HG02571 (cell line): ENCODE data around the gene ERBB2.
A peak's percentile ranks its signal among the peaks of the same experiment; 100 is the strongest.
"Not testable (repeated sequence)": the region's sequence is repeated elsewhere in the genome, so short reads cannot be mapped to it uniquely, and the experiment has no call there.

Experiments used
- ATAC-seq: cut with Tn5 transposase; IDR thresholded peaks from one replicate; pipeline ENCODE4 v1.9.1; 2021; ENCODE audit warnings: mild to moderate bottlenecking, moderate library complexity; ENCODE audit not compliant: unreplicated experiment

The ERBB2 gene

DNA sequence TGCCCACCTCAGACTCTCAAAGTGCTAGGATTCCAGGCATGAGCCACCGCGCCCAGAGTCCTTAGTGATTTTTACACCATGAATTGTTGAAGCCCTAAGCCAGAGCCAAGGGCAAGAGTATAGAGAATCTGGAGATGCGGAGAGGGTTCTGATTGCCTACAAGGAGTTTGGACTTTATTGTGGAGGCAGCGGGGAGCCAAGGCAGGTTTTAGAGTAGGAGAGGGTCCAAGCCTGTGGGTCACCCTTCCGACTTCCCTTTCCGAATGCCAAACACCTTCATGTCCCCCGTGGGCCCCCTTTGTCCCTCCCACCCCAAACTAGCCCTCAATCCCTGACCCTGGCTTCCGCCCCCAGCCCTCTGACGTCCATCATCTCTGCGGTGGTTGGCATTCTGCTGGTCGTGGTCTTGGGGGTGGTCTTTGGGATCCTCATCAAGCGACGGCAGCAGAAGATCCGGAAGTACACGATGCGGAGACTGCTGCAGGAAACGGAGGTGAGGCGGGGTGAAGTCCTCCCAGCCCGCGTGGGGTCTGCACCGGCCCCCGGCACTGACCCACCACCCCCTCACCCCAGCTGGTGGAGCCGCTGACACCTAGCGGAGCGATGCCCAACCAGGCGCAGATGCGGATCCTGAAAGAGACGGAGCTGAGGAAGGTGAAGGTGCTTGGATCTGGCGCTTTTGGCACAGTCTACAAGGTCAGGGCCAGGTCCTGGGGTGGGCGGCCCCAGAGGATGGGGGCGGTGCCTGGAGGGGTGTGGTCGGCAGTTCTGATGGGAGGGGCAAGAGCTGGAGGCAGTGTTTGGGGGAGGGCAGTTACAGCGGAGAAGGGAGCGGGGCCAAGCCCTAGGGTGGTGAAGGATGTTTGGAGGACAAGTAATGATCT, 23.3 kb downstream of the ERBB2 start:
- ATAC-seq, result no peak

DNA sequence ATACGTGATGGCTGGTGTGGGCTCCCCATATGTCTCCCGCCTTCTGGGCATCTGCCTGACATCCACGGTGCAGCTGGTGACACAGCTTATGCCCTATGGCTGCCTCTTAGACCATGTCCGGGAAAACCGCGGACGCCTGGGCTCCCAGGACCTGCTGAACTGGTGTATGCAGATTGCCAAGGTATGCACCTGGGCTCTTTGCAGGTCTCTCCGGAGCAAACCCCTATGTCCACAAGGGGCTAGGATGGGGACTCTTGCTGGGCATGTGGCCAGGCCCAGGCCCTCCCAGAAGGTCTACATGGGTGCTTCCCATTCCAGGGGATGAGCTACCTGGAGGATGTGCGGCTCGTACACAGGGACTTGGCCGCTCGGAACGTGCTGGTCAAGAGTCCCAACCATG, 24.9 kb downstream of the ERBB2 start:
- ATAC-seq, result no peak

GRCh38 chr17:39725923-39726322, 26.1 kb downstream of the ERBB2 start:
- ATAC-seq, result not testable (repeated sequence)

GRCh38 chr17:39726617-39727016, 26.8 kb downstream of the ERBB2 start:
- ATAC-seq, result no peak

GRCh38 chr17:39727556-39727955, 27.7 kb downstream of the ERBB2 start:
- no peak for ATAC-seq

GRCh38 chr17:39729280-39729851, 29.5 kb downstream of the ERBB2 start:
- ATAC-seq, result no peak

DNA sequence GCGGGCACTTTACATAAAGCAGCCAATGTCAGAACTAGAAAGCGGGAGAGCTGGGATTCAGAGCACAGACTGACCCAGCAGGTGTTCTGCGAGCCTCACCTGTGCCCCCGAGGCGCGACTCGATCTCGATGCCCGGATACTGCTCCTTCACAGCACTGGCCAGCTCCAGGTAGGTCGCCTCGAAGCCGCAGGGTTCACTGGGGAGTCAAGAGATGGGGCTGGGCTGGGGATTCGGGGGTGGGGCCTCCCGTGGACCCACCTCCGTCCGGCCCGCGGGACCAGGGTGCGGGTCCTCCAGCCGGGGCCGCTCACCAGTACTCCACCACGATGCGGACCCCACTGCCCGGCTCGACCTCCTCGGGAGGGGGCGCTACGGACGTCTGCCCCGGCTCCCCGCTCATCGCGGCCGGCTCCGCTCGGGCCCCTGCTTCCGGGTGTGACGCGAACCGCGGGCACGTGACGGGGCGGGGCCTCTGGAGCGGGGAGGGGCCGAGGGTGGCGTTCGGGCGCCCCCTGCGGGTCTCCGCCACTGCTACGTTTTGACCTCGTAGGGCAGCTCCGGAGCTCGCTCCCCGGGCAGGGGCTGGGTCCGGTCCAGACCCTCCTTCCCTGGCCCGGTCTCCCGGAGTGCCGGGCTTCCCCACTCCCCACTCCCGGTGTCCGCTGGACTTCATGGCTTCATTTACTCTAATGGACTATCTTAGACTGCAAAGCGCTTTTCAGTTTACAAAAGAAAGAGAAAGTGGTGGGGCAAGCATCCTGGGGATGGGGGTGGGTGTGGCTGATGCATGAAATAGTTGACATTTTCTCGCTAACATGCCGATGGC, 30.4 kb downstream of the ERBB2 start, which contains the start of gene MIEN1:
TSS of gene MIEN1 (minus strand) at position 438 of the 827 bp plus-strand sequence. CDS start at position 401, 37 bp downstream.
- ATAC-seq, result peak; percentile 82

GRCh38 chr17:39732586-39732985, 32.7 kb downstream of the ERBB2 start:
- ATAC-seq, result no peak

DNA sequence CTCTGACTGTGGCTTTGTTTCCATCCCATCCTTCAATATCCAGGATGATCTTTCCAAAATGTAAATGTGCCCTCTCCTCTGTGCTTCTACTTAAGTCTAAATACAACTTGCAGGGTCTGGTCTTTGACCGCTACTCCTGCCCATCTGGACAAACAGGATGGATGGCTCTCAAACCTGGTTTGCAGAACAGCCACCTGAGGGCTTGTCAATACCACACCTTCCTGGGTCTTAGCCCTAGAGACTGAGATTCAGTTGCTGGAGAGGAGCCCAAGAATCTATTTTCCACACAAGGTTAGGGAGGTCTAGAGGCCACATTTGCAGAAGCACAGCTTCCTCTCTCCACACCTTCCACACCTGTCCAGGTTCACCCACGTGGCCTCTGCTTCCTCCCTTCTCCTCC, 36.0 kb downstream of the ERBB2 start:
- ATAC-seq, result no peak

DNA sequence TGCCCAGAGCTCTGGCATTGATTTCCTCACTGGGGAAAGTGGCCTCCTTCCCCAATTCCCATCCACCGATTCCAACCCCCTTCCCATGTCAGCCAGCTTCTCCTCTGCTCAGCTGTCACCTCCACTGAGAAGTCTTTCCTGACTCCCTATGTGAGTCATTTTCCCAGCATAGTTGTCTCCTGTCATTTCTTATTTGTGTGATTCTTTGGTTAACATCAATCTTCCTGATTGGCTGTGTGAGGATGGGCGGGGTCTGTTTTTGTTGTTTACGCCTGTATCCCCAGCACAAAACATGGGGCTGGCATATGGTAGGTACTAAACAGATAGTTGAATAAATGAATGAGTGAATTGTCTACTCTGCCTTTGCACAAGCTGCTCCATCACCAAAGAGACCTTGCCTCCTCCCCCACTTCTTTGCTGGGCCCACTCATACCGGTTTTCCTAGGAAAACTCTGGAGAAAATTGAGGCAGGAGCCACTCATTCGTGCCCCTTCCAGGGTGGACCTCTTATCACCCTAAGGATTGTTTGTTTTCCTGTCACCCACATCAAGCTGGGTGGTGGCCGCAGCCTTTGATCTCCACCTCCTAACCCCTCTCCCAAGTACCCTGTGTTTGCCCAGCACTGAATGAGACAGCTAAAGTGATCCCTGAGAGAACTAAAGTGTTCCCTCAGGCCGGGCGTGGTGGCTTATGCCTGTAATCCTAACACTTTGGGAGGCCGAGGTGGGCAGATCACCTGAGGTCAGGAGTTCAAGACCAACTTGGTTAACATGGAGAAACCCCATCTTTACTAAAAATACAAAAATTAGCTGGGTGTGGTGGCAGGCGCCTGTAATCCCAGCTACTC, 36.7 kb downstream of the ERBB2 start:
- no peak for ATAC-seq

- ATAC-seq, result no peak
Observed at GRCh38 chr17:39737206-39737759, 37.4 kb downstream of the ERBB2 start.

- ATAC-seq, result no peak
Observed at GRCh38 chr17:39737760-39738567, 38.1 kb downstream of the ERBB2 start, which contains the start of gene GRB7. TSS of gene GRB7 (plus strand) at chr17:39737938. CDS start at chr17:39742302, 4,364 bp downstream.

GRCh38 chr17:39738568-39738901, 38.7 kb downstream of the ERBB2 start:
- ATAC-seq, result no peak

GRCh38 chr17:39738983-39739884, 39.4 kb downstream of the ERBB2 start:
- ATAC-seq, result no peak

DNA sequence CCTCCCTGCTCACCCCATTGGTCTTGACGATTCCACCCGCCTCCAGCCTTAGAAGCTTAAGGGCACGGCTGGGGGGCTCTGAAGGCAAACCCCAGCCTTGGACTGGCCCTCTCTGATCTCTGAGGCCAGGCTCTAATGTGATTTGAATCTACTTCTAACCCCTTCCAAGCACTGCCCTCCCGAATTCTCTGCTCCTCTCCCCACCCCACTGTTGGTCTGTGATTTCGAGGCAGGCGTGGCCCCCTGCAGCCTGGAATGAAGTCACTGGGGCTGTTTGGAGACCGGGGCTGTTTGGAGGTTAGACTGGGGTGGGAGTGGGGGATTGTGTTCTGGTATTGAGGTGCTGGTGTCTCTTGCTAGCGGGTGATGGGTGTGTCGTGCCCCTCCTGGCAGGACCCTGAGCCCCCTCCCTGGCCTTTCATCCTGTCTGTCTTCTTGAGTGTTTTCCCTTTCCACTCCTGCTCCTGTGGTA, 40.1 kb downstream of the ERBB2 start:
- ATAC-seq, result no peak

DNA sequence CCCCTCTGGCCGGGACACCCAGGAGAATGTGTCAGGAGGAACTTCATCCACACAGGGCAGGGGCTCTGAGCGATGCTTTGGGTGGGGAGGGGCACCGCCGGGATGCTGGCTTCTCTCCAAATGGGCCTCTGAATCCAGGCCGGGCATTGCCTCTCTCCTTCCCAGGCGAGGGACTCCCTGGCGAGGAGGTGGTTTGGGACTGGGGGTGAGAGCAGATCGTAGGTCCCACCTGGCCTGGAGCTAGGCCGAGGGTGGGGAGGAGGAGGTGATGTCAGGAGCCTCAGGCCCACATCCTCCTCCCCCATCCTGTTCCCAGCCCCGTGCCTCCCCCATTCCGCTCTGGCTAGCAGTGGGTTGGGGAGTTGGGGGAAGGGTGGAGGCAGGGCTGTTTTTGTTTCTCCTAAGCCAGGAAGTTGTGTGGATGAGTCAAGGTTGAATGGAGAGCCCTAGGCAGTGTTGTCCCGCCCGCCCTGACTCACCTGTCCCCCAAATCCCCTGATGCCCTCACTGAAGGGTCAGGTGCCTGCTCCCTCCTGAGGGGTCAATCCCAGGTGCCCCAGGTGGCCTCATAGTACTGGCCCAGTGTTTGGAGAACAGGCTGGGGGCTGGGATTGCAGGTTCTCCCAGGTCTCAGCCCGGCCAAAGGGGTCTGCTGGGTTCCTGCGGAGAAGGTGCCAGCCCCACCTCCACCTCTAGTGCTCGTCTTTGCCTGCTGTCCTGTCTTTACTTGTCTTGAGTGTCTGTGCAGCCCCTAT, 40.7 kb downstream of the ERBB2 start:
- ATAC-seq, result no peak

DNA sequence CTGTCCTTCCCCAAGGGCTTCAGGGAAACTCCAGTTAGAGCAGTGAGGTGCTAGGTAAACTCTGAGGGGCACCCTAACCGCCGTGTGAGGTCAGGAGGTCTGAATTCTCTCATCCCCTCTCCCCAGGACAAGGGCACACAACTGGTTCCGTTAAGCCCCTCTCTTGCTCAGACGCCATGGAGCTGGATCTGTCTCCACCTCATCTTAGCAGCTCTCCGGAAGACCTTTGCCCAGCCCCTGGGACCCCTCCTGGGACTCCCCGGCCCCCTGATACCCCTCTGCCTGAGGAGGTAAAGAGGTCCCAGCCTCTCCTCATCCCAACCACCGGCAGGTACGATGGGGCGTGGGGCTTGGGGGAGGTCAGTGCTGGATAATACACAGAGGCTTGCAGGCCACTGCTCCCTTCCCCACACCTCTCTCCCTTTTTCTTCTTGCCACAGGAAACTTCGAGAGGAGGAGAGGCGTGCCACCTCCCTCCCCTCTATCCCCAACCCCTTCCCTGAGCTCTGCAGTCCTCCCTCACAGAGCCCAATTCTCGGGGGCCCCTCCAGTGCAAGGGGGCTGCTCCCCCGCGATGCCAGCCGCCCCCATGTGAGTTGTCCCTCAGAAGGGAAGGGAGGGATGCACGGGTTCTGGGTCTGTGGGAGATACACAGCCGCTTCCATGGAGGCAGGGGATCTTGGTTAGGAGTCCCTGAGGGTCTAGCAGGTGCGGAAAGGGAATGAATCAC, 42.4 kb downstream of the ERBB2 start:
- no peak for ATAC-seq
